ENCODE results near the gene CFAP65. TPM values are rescaled to one million over a fixed set of nuclear protein-coding genes. Genes with fewer than 3 reads are reported as not detected.

CFAP65 gene
- total and polyA plus RNA-seq, 2 of the 4 experiments (the other 2 are of a cell fraction), result not detected

DNA sequence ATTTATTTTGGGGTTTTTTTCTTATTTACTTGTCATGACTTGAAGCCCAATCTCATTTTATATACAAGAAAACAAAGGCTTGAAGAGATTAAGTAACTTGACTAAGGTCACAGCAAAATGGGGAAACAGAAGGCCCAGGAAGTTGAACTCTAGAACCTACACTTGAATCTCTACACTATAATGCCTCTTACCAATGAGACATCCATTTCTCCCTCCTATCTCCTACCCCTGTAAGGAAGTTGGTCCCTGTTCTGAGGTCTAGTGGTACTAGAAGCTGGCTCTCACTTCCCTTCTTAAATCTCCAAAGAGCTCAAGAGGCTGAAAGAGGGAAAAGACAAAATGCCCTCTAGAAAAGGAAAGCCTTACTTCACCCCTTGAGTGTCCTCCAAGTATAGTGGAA, 44.9 kb upstream of the CFAP65 start:
- Histone ChIP-seq H3K23ac (ENCODE audit: low read depth, low read length) (no peak overlapping the region), H3K79me1 (ENCODE audit: low read depth in 1 of 2, low read length in 2 of 2) (no peaks in the 10 kb centered on the region), H4K5ac (ENCODE audit: low read depth, low read length) (no peak overlapping the region), H3K4ac (ENCODE audit: low read depth, low read length) (no peak overlapping the region), H3K27ac (ENCODE audit: insufficient read depth, low read length) (no peak overlapping the region), H3K9me3 (ENCODE audit: control insufficient read depth, insufficient read depth, low read length) (no peaks in the 10 kb centered on the region), H2BK5ac (ENCODE audit: low read depth, low read length, poor library complexity, severe bottlenecking) (no peak overlapping the region), H3K56ac (ENCODE audit: extremely low read depth, insufficient read depth, low read length) (no peak overlapping the region), H3K18ac (ENCODE audit: low read depth, low read length) (no peak overlapping the region), H2BK120ac (ENCODE audit: low read depth, low read length) (no peak overlapping the region), H4K20me1 (ENCODE audit: insufficient read depth, low read length) (no peaks in the 10 kb centered on the region; the same call in 1 of the 2 replicates), H3K36me3 (ENCODE audit: control insufficient read depth, insufficient read depth, low read length) (no peaks in the 10 kb centered on the region), H4K91ac (ENCODE audit: insufficient read depth, low read depth, low read length) (no peak overlapping the region), H3K4me3 (ENCODE audit: insufficient read depth, low read depth, low read length) (no peak overlapping the region), H3K27me3 (ENCODE audit: control insufficient read depth, insufficient read depth, low read length) (no peaks in the 10 kb centered on the region; the same call in none of the 2 replicates), H2AK5ac (ENCODE audit: low read depth, low read length) (no peak overlapping the region), H2AK9ac (replicated peaks; ENCODE audit: low read depth, low read length, poor library complexity) (no peak overlapping the region), H3K4me1 (ENCODE audit: control insufficient read depth, insufficient read depth, low read length) (no peaks in the 10 kb centered on the region), H2BK15ac (ENCODE audit: low read depth, low read length) (no peak overlapping the region), H3K9me1 (ENCODE audit: insufficient read depth, low read length) (no peaks in the 10 kb centered on the region; the same call in 1 of the 2 replicates), H3K14ac (replicated peaks; ENCODE audit: low read depth, low read length) (no peak overlapping the region), H3K4me2 (ENCODE audit: low read depth, low read length) (no peak overlapping the region), H2AFZ (replicated peaks; ENCODE audit: low read length, poor library complexity) (no peak overlapping the region), H4K8ac (ENCODE audit: low read depth in 2 of 2, low read length in 2 of 2) (no peak overlapping the region), H2BK20ac (ENCODE audit: low read depth, low read length) (no peak overlapping the region), H3K9ac (ENCODE audit: low read depth, low read length) (no peak overlapping the region)
- in situ Hi-C loops (cut with MboI; ENCODE audit: low sequenced_read_pairs), result no loop called here
- dilution Hi-C loops (cut with HindIII; ENCODE audit: low sequenced_read_pairs, unreplicated experiment), result no loop called here
- intact Hi-C loops (cut with micrococcal nuclease), result no loop called here
- no peak for TF ChIP-seq RFX5 (IDR thresholded peaks at IDR 0.05; ENCODE audit: low read depth, low read length)
- TF ChIP-seq, protein P1, sequence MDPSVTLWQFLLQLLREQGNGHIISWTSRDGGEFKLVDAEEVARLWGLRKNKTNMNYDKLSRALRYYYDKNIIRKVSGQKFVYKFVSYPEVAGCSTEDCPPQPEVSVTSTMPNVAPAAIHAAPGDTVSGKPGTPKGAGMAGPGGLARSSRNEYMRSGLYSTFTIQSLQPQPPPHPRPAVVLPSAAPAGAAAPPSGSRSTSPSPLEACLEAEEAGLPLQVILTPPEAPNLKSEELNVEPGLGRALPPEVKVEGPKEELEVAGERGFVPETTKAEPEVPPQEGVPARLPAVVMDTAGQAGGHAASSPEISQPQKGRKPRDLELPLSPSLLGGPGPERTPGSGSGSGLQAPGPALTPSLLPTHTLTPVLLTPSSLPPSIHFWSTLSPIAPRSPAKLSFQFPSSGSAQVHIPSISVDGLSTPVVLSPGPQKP (IDR thresholded peaks at IDR 0.05; ENCODE audit: borderline replicate concordance, low read depth, low read length), result no peak
- TF ChIP-seq, protein P2, sequence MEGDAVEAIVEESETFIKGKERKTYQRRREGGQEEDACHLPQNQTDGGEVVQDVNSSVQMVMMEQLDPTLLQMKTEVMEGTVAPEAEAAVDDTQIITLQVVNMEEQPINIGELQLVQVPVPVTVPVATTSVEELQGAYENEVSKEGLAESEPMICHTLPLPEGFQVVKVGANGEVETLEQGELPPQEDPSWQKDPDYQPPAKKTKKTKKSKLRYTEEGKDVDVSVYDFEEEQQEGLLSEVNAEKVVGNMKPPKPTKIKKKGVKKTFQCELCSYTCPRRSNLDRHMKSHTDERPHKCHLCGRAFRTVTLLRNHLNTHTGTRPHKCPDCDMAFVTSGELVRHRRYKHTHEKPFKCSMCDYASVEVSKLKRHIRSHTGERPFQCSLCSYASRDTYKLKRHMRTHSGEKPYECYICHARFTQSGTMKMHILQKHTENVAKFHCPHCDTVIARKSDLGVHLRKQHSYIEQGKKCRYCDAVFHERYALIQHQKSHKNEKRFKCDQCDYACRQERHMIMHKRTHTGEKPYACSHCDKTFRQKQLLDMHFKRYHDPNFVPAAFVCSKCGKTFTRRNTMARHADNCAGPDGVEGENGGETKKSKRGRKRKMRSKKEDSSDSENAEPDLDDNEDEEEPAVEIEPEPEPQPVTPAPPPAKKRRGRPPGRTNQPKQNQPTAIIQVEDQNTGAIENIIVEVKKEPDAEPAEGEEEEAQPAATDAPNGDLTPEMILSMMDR (conservative IDR thresholded peaks at IDR 0.05; ENCODE audit: low read depth, low read length), result no peak
- no peak for TF ChIP-seq FOS (IDR thresholded peaks at IDR 0.05; ENCODE audit: low read depth, low read length)
- TF ChIP-seq MAFK (IDR thresholded peaks at IDR 0.05; ENCODE audit: low read depth, low read length), result no peak
- no peak for TF ChIP-seq MXI1 (IDR thresholded peaks at IDR 0.05; ENCODE audit: borderline replicate concordance, low read depth, low read length)
- no peak for TF ChIP-seq SMC3 (IDR thresholded peaks at IDR 0.05; ENCODE audit: low read depth, low read length)
- TF ChIP-seq RAD21 (IDR thresholded peaks at IDR 0.05; ENCODE audit: low read length), result no peak
- no peak for TF ChIP-seq CEBPB (IDR thresholded peaks at IDR 0.05; ENCODE audit: low read depth, low read length)
- no peak for TF ChIP-seq MAZ (IDR thresholded peaks at IDR 0.05; ENCODE audit: borderline replicate concordance, low read depth, low read length)
- TF ChIP-seq POLR2A (IDR thresholded peaks at IDR 0.05; ENCODE audit: low read depth, low read length), result no peak
- no peak for TF ChIP-seq RCOR1 (IDR thresholded peaks at IDR 0.05; ENCODE audit: insufficient replicate concordance, low read length)
- TF ChIP-seq, protein P3, sequence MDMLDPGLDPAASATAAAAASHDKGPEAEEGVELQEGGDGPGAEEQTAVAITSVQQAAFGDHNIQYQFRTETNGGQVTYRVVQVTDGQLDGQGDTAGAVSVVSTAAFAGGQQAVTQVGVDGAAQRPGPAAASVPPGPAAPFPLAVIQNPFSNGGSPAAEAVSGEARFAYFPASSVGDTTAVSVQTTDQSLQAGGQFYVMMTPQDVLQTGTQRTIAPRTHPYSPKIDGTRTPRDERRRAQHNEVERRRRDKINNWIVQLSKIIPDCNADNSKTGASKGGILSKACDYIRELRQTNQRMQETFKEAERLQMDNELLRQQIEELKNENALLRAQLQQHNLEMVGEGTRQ (IDR thresholded peaks at IDR 0.05; ENCODE audit: low read depth, low read length), result no peak
- no peak for TF ChIP-seq BHLHE40 (IDR thresholded peaks at IDR 0.05; ENCODE audit: low read depth, low read length)
- TF ChIP-seq CHD1 (IDR thresholded peaks at IDR 0.05; ENCODE audit: low read depth, low read length), result no peak
- no peak for ATAC-seq (ENCODE audit: low read depth)
- CTCF ChIA-PET, result interaction anchor here (2.5 kb wide), 1 partner anchor 18 kb away, joined by 7 read pairs; no protein-coding TSS in a partner anchor
- no TSS peak for BruUV-seq (replicated peaks)
- no peak for DNase-seq
- POLR2A ChIA-PET (ENCODE audit: unreplicated experiment), result no interaction called here

All from IMR-90 (cell line).